T1000 (cell line): ENCODE results near the gene NFIC.
"Not testable (repeated sequence)": the region's sequence is repeated elsewhere in the genome, so short reads cannot be mapped to it uniquely, and the experiment has no call there.

Experiments
- DNase-seq: peaks from one replicate; lab custom pipeline; 2025; ENCODE audit warnings: mixed read lengths; lab: John Stamatoyannopoulos, UW

The NFIC gene

DNA sequence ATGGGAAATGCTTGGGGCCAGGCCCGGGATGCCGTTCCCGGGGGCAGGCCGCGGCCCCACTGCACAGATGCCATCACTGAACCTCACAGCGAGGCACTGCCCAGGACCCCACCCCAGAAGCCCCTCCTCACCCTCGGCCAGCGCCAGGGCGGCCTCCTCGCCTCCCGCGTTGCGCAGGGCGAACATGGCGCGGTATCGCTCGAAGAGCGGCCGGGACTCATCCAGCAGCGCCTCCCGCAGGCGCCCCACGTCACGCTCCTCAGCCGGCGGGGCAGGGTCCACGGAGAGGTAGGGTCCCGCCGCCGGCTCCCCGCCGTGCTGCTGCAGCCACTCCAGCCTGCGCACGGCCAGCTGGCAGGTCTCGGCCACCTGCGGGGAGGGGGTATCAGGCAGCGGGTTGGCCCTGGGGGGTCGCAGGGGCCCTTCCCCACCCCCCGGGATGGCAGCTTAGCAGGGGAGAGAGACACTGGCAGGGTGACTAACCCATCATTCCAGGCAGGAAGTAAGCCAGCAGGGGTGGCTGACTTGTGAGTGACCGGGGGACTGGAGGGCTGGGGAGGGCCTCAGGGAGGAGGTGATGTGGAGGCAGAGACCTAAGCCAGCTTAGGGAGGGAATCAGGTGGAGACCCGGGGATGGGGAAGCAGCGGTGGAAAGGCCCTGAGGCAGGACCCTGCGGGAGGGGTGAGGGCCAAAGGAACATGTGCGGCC, 125.9 kb downstream of the NFIC start:
- DNase-seq: no peak

DNA sequence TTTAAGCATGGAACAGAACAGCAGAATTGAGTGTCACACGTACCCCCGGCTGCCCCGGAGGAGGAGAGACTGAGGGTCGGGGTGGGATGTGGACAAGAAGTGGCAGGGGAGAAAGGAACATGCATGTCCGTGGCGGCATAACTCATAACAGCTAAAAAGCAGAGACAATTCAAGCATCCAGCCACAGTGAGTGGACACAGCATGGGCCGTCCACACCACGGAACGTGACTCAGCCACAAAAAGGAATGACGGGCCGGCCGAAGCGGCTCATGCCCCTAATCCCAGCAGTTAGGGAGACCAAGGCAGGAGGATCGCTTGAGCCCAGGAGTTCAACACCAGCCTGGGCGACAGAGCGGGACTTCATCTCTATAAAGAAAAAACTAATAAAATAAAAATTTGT, 126.5 kb downstream of the NFIC start:
- no peak for DNase-seq

DNA sequence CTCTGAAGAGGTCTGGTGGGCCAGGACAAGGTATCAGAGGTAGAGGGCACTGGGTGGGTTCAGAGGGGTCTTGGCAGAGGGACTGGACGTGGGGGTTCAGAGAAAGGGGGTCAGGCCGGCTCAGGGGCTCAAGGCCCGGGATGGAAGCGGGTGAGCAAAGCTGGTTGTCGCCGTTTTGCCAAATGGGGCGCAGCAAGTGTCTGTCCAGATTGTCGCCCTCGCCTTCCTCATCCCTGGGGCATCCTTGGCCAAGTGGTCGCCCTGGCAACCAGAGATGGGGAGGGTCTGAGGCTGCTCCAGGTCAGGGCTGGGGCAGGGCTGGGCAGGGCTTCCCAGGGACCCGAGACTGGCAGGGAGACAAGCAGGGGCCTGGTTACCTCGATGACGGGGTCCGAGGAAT, 127.3 kb downstream of the NFIC start:
- no peak for DNase-seq

DNA sequence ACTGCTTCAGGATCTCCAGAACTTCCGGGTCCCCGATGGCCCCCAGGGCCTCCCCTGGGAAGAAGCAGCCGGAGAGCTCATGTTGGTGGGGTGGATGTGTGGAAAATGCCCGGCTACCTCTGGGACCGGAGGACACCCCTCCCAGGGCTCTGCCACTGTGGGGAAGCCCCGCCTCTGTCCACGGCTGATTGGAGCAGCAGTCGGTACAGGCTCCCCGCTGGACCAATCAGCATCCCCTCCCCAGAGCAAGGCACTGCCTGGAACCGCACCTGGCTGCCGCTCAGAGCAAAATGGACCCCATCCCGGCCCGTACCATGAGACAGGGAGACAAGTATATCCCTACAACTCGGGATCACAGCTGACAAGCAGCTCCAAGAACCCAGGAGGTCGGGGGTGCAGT, 127.7 kb downstream of the NFIC start:
- DNase-seq: no peak

DNA sequence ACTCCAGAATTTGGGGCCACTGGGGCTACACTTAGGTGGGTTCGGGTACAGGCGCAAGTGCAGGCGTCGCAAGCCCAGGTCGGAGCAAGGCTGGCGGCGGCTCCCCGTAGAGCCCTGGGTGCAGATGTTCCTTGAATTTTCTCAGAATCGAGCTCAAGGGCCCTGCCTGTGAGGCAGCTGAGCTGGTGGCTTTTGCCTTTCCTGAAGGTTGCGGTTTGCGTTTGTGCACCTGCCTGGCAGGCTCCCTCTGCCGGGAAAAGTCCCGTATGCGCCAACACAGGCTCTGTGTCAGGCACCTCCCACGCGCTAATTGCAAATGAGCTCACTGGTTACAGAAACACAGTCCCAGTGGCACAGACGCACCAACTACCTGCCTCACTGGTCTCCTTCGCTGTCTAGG, 128.2 kb downstream of the NFIC start:
- DNase-seq: no peak

DNA sequence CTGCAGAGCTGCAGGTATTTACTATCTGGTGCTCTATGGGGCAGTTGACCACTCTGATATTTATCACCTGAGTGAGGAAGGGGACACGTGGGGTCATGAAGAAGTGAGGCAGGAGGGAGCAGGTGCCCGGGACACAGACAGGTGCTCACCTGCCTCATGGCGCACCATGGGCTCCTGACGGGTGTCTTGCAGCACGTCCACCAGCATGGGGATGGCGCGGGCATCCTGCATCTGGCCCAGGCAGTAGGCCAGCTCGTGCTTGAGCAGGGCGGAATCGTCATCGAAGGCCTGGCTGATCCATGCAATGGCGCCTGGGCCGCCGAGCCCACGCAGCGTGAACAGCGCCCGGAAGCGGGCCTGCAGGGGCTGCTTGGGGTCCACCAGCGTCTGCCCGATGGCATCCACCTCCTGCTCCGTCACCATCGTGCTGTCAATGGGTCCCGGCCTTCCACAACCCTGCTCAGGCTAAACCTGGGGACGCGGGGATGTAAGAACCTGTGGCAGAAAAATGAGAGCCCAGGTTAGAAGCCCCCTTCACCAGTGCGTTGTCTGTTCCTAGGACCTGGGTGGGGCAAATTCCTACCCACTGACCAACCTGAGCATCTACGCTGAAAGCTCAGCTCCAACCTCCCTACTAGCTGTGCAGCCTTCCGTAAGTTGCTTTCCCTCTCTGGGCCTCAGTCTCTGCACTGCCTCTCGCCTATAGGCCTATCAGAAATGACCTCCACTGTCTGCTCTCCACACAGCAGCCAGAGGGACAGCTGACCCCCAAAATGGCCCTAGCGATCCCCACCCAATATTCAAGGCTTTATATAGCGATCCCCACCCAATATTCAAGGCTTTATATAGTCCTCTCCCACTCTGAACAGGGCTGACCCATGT, 130.2 kb downstream of the NFIC start:
- no peak for DNase-seq

DNA sequence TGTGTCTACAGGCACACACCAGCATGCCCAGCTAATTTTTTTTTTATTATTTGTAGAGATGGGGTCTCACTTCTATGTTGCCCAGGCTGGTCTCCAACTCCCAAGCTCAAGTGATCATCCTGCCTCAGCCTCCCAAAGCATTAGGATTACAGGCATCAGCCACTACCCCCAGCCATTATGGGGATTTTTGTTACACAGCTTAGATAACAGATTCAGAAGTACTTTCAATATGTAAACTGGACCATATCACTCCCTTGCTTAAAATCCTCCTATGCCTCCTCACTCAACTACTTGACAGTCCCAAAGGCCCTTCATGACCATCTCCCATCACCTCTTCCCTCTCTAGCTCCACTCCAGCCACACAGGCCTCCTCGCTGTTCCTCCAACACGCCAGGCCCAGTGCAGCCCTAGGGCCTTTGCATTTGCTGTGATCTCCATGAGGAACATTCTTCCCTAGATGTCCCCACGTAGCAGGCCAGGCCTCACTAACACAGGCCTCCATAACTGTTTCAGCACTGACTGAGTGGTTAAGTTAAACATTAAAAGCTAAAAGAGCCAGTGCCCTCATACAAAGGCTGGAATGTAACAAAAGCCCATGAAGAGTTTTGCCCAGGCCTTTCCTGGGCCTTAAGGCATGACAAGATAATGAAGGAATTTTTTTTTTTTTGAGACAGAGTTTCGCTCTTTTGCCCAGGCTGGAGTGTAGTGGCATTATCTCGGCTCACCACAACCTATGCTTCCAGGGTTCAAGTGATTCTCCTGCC, 131.6 kb downstream of the NFIC start:
- DNase-seq: no peak

DNA sequence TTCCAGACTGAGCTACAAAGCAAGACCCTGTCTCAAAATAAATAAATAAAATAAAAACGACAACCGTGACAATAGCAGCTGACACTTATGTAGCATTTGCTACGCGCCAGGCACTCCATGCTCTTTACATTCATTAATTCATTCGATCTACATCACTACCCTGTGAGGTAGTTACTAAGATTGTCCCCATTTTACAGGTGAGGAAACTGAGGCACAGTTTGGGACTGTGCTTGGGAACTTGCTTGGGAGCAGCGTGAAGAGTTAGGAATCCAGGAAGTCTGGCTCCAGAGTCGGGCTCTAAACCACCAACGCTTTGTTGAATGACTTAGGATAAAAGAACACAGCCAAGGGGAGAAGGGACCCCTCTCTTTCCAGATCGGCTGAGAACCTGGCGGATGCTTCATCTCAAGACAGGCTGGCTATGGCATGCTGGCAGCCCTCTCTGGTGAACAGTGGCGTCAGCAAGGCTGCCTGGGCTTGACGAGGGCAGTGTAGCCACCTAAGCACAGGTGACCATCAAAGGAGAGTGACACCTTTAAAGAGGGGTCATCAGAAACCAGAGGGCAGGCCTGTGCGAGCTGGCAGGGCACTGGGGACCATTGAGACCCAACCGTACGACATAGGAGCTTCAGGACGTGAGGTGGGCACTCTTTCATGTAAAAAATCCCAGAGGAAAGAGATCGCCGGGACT, 133.5 kb downstream of the NFIC start:
- DNase-seq: no peak

DNA sequence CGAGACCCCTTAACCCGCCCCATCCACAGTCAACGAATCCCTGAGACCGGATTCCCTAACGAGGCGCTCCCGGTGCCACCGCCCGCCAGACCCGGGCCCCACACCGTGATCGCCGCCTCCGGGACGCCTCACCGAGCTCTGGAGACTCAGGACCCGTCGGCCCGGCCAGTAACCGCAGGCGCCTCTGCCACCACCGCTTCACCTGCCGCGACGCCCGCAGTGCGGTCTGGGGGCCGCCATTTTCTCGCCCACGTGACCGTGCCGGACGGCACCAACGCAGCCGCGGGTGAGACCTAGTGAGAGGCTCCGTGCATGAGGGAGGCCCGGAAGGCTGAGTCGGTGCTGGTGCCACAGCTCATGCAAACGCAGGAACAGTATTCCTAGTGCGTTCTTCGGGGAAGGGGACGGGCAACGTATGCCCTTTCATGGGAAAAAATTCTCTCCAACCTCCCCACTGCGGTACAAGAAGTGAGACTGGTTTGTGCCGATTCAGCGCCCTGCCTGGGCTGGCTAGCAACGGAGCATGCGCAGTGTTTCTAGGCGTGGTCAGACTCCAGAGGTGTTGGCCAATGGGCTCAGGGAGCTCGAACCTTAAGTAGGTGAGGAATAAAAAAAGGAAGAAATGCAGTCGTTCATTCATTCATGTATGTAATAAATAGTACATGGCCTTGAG, 134.2 kb downstream of the NFIC start, which contains the start of gene DOHH:
TSS of gene DOHH (minus strand) at position 246 of the 673 bp plus-strand sequence. CDS start 3,860 bp downstream, outside the sequence.
- DNase-seq: peak; percentile 90

DNA sequence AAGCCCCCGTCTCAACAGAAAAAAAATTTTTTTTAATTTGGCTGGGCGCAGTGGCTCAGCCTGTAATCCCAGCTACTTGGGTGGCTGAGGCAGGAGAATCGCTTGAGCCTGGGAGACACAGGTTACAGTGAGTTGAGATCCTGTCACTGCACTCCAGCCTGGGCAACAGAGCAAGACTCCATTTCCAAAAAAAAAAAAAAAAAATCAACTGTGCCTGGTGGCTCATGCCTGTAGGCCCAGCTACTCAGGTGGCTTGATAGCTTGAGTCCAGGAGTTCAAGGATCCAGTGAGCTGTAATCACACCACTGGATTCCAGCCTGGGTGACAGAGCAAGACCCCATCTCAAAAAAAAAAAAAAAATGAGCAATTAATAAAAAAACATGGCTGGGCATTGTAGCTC, 135.4 kb downstream of the NFIC start:
- no peak for DNase-seq

DNA sequence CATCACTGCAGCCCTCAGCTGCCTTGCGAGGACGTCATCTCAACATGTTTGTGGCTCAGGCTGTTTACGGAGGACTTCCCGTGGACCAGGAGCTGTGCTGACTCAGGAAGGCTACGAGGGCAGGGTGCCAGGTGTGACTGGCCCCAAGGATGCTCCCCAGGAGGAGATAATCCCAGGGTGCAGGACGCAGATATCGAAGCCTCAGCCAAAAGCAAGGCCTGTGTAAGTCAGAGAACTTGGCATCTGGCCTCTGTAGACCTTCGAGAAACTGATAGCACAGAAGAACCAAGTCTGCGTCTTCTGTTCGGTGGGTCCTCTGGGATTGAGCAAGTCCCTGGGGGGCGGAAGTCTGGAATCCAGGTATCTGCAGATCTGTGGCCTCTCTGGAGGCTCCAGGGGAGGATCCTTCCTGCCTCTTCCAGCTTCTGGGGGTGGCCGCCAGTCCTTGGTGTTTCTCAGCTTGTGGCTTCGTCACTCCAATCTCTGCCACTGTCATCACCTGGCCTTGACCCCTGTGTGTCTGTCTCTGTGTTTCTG, 136.7 kb downstream of the NFIC start:
- no peak for DNase-seq

DNA sequence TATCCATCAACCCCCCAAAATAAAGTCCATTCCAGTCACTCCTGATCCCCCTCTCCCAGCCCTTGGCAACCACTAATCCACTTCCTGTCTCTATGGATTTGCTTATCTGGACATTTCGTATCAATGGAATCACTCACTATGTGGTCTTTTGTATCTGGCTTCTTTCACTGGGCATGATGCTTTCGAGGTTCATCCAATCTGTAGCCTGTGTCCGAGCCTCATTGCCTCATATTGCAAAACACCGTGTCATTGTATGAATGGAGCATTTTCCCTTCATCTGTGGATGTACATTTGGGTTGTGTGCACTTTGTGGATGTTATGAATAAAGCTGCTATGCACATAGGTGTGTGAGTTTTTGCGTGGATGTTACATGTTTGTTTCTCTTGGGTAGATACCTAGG, 138.4 kb downstream of the NFIC start:
- no peak for DNase-seq

DNA sequence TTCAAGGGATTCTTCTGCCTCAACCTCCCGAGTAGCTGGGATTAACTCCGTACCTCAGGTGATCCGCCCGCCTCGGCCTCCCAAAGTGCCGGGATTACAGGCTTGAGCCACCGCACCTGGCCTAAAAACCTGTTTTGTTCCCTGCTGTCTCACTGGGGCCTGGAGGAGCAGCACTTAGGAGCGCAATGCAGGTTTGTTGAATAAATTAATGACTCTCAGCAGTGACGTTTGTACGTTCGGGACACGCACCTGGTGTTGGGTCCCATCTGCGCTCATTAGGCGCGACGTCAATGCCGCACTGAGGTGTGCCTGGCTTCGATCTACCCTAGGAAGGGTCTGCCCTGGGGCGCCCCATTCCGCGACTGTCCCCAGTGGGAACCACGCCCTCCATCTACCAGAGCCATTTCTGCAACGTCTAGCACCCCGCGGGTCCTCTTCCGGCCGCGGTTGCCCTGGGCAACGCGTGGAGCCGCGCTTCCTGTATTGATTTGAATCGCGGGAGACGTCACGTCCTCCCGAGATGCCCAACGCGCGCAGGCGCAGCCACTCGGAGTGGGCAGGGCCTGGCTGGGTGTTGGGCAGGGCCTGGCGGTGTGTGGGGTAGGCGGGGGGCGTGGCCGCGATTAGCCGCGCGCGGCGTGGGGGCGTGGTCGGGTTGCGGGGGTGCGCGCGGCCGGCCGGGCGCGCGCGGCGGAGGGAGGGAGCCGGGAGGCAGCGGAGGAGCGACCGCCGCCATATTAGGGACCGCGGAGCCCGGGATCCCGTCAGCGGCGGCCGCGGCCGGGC, 139.4 kb downstream of the NFIC start, which contains the start of gene FZR1:
TSS of gene FZR1 (plus strand) at position 714 of the 786 bp plus-strand sequence. CDS start 16,679 bp downstream, outside the sequence.
- peak; percentile 97 for DNase-seq

DNA sequence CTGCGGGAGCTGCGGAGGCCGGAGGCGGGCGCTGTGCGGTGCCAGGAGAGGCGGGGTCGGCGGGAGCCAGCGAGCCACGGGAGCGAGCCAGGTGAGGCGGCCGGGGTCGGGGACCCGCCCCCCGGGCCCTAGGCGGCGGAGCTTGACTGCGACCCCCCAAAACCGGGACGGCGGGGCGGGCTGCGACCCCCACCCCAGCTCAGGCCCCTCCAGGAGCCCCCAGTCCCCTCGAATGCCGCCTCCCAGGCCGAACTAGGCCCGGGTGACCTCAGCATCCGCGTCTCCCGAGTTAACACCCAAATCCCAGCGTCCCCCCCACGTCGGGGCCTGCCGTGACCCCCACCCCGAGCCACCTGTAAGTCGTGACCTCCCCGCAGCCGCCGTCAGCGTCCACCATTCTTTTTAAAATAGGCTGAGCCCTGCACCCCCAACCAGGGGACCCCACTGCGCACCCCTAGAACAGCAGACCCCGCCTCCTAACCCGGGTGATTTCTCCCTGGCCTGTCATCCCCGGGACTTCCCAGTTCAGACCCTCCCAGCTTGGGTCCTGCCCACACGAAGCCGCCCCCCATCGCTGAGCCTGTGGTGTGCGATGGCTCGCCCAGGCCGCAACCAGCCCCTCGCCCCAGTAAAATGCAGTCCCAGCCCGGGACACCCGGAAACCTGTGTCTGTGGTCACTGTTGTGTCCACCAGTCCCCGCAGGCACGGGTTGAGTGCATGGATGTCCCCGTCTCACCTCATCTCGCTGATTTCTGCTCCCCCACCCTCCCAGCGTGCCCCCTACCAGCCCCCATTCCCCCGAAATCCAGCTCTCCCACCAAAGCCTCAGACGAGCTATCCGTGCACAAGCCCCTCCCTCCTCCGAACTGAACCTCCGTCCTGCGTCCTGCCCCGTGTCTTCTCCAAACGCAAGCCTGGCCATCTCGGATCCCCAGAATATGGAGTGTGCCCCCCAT, 140.3 kb downstream of the NFIC start:
- no peak for DNase-seq

DNA sequence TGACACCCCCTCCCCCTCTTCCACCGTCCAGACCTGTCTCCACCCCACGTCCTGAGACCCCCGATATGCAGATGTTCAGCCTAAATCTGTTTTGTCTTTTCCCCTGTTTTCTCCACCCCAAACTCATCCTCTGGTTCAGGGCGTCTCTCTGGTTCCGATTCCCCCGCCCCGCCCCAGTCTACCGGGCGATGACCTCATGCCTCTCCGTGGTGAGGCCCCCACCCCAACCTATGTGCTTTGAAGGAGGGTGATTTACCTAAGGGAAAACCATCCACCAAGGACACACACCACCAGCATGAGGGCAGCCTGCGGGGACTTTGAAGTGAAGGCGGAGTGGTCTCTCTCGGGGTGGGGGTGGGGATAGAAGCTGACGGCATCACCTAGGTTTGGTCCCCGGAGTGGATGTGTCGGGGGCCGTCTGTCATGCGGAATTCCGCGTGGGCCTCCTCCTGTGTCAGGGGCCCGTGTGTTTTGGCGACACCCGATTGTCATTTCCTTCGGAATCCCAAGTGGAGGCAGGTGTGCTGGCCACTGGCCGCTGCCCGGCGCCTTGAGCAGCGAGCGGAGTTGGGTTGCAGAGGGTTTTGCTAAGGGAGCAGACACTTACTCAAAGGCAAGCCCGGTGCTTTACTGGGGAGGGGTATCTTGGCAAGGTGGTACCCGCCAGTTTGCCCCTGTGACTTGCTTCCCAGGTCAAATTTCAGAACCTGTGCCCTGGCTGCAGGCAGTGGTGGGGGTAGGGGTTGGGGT, 141.2 kb downstream of the NFIC start:
- DNase-seq: no peak

DNA sequence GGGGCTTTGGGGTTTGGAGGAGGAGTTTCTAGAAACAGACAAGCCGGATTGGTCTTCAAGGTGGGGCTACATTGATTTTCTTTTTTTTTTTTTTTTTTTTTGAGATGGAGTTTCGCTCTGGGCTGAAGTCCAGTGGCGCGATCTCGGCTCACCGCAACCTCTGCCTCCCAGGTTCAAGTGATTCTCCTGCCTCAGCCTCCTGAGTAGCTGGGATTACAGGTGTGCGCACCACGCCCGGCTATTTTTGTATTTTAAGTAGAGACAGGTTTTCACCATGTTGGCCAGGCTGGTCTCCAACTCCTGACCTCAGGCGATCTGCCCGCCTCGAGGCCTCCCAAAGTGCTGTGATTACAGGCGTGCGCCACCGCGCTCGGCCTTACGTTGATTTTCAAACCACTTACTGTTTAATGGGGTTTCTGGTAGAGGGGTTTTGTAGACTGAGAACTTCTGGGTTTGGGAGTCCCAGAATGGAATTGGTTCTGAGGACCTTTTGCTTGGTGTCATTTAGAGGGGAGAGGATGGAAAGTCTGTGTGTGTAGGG, 141.8 kb downstream of the NFIC start:
- not testable (repeated sequence) for DNase-seq

DNA sequence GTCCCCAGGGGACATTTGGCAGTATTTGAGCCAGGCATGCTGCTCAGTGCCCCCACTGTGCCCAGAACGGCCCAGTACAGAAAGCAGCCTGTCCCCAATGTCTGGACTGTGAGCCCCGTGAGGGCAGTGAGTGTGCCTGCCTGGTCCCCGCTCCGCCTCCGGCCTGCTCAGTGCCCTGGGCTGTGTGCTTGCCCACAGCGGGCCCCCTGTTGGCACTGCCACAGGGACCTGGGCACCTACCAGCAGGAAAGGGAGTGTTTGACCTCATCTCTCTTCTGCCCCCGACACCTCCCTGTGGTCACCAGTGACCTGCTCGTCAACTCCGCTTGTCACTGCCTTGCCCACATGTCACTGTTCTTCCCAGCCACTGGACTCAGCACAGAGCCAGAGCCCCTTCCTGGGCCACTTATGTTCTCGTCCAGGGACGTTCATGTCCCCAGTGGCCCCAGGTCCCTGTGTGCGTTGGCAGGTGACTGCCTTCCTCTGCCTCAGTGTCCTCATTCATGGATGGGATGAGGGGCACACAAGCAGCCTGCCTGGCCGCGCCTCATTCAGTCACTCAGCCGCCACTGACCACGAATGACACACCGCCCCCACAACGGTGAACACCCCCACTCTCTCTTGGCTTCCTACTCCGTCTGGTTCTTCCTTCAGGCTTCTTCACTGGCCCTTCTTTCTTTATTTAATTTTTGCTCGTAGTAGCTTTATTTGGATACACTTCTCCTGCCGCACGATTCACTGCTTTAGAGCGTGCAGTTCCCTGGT, 142.6 kb downstream of the NFIC start:
- no peak for DNase-seq
